ENCODE measurements around the gene RYR1.

The RYR1 gene

DNA sequence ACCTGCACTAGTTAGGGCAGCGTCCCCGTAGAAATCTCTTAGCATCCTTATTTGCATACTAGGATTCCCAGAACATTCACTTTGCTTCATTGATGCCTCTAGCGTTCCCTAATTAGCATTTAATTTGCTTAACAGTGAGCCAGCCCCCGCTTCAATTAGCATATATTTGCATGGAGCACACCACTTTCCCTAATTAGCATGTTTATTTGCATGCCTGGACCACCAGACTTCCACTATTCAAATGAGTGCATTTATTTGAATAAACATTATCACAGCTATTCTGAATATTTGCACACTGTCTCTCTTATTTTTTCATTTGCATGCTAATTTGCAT is 69.6 kb downstream of the RYR1 start:
- no peaks in the 10 kb centered on the region for H3K9me3 ChIP-seq (ENCODE audit: insufficient read depth, low read length)
- H3K79me2 ChIP-seq (ENCODE audit: low read length): no peaks in the 10 kb centered on the region
- no peak overlapping the region for H3K9ac ChIP-seq (ENCODE audit: low read length)
- no peak for TF ChIP-seq CTCF (IDR thresholded peaks at IDR 0.05; ENCODE audit: low read depth, low read length)
- no peak overlapping the region for H3K4me2 ChIP-seq (ENCODE audit: low read length)
- no peak overlapping the region for H3K4me3 ChIP-seq (ENCODE audit: low read length)
- H3K27ac ChIP-seq (ENCODE audit: low read length): no peak overlapping the region
- H2AFZ ChIP-seq (ENCODE audit: low read depth, low read length): no peak overlapping the region
- peaks cover 15% of the 10 kb centered on the region for H3K36me3 ChIP-seq (replicated peaks; ENCODE audit: low read depth, low read length)
- no peaks in the 10 kb centered on the region for H4K20me1 ChIP-seq (ENCODE audit: insufficient read depth, low read length)
- H3K27me3 ChIP-seq (ENCODE audit: low read depth, low read length): no peaks in the 10 kb centered on the region
- peaks cover 9% of the 10 kb centered on the region; the same call in 1 of the 2 replicates for H3K4me1 ChIP-seq (ENCODE audit: low read length)

- no peaks in the 10 kb centered on the region for H3K79me2 ChIP-seq (ENCODE audit: low read length)
- no peaks in the 10 kb centered on the region for H4K20me1 ChIP-seq (ENCODE audit: insufficient read depth, low read length)
- TF ChIP-seq EZH2phosphoT487 (IDR thresholded peaks at IDR 0.05; ENCODE audit: low read depth): no peak
- H3K27ac ChIP-seq (ENCODE audit: low read length): no peak overlapping the region
- H3K27me3 ChIP-seq (ENCODE audit: low read depth, low read length): no peaks in the 10 kb centered on the region
- peak overlapping the region; percentile 88 for H3K4me2 ChIP-seq (ENCODE audit: low read length)
- peaks cover 9% of the 10 kb centered on the region; the same call in 1 of the 2 replicates for H3K4me1 ChIP-seq (ENCODE audit: low read length)
- peaks cover 15% of the 10 kb centered on the region for H3K36me3 ChIP-seq (replicated peaks; ENCODE audit: low read depth, low read length)
- H3K9me3 ChIP-seq (ENCODE audit: insufficient read depth, low read length): no peaks in the 10 kb centered on the region
- H3K4me3 ChIP-seq (ENCODE audit: low read length): peak overlapping the region; percentile 75
- no peak overlapping the region for H2AFZ ChIP-seq (ENCODE audit: low read depth, low read length)
- peak overlapping the region; percentile 62 for H3K9ac ChIP-seq (ENCODE audit: low read length)
Observed at GRCh38 chr19:38505958-38506357, 72.5 kb downstream of the RYR1 start.

GRCh38 chr19:38506375-38506722 is 72.9 kb downstream of the RYR1 start:
- H3K9ac ChIP-seq (ENCODE audit: low read length): peak overlapping the region; percentile 62
- peak overlapping the region; percentile 44; the same call in 1 of the 2 replicates for H2AFZ ChIP-seq (ENCODE audit: low read depth, low read length)
- H3K4me1 ChIP-seq (ENCODE audit: low read length): peaks cover 9% of the 10 kb centered on the region; the same call in 1 of the 2 replicates
- H3K36me3 ChIP-seq (replicated peaks; ENCODE audit: low read depth, low read length): peaks cover 15% of the 10 kb centered on the region
- H3K79me2 ChIP-seq (ENCODE audit: low read length): no peaks in the 10 kb centered on the region
- no peaks in the 10 kb centered on the region for H3K9me3 ChIP-seq (ENCODE audit: insufficient read depth, low read length)
- TF ChIP-seq EZH2phosphoT487 (IDR thresholded peaks at IDR 0.05; ENCODE audit: low read depth) (no peak), CTCF (IDR thresholded peaks at IDR 0.05; ENCODE audit: low read depth, low read length) (no peak)
- peak overlapping the region; percentile 75 for H3K4me3 ChIP-seq (ENCODE audit: low read length)
- H3K27me3 ChIP-seq (ENCODE audit: low read depth, low read length): no peaks in the 10 kb centered on the region
- H3K27ac ChIP-seq (ENCODE audit: low read length): peak overlapping the region; percentile 8; the same call in 1 of the 2 replicates
- H3K4me2 ChIP-seq (ENCODE audit: low read length): peak overlapping the region; percentile 88
- H4K20me1 ChIP-seq (ENCODE audit: insufficient read depth, low read length): no peaks in the 10 kb centered on the region

DNA sequence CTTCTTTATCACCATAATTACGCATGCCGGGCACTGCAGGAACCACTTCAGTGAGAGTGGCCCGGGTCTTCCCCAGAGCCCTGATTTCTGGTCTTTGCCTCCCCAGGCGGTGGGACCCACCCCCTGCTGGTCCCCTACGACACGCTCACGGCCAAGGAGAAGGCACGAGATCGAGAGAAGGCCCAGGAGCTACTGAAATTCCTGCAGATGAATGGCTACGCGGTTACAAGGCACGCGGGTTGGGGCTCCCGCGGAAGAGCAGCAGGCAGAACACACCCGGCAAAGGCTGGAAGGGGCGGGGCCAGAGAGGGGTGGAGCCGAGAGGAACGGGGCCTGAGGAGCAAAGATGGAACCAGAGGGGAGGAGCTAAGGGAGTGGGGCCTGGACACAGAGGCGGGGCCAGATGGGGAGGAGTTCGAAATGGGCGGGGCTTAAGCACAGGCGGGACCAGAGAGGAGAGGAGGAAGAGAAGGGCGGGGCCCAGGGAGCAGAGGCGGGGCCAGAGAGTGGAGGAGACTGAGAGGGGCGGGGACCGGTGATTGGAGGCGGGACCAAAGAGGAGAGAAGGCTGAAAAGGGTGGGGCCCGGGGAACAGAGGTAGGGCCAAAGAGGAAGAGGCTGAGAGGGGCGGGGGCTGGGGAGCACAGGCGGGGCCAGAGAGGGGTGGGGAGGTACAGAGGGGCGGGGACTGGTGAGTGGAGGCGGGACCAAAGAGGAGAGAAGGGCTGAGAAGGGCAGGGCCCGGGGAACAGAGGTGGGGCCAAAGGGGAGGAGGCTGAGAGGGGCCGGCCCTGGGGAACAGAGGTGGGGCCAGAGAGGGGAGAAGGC is 73.4 kb downstream of the RYR1 start:
- peaks cover 15% of the 10 kb centered on the region for H3K36me3 ChIP-seq (replicated peaks; ENCODE audit: low read depth, low read length)
- peak overlapping the region; percentile 88 for H3K4me2 ChIP-seq (ENCODE audit: low read length)
- no peaks in the 10 kb centered on the region for H4K20me1 ChIP-seq (ENCODE audit: insufficient read depth, low read length)
- H3K9ac ChIP-seq (ENCODE audit: low read length): peak overlapping the region; percentile 62
- H2AFZ ChIP-seq (ENCODE audit: low read depth, low read length): peak overlapping the region; percentile 44; the same call in 1 of the 2 replicates
- peak overlapping the region; percentile 8; the same call in 1 of the 2 replicates for H3K27ac ChIP-seq (ENCODE audit: low read length)
- peak overlapping the region; percentile 75 for H3K4me3 ChIP-seq (ENCODE audit: low read length)
- H3K4me1 ChIP-seq (ENCODE audit: low read length): peaks cover 9% of the 10 kb centered on the region; the same call in 1 of the 2 replicates
- no peaks in the 10 kb centered on the region for H3K79me2 ChIP-seq (ENCODE audit: low read length)
- H3K9me3 ChIP-seq (ENCODE audit: insufficient read depth, low read length): no peaks in the 10 kb centered on the region
- H3K27me3 ChIP-seq (ENCODE audit: low read depth, low read length): no peaks in the 10 kb centered on the region
- TF ChIP-seq EZH2phosphoT487 (IDR thresholded peaks at IDR 0.05; ENCODE audit: low read depth): no peak
- TF ChIP-seq CTCF (IDR thresholded peaks at IDR 0.05; ENCODE audit: low read depth, low read length): no peak

Data from OCI-LY3 (cell line).